Sigmoid colon (tissue), 4 donors: ENCODE measurements around the gene PICK1.

Experiments used
- CTCF ChIP-seq, 4 experiments: fragments of 450-650 bp in 3 of 4; fragments of 200-600 bp in 1 of 4; IDR thresholded peaks; one replicate each; pipeline ENCODE4 v1.5.1; 2016 to 2019; ENCODE audit warnings: antibody characterized with exemption in 4 of 4, mild to moderate bottlenecking in 3 of 4, moderate library complexity in 2 of 4
- EP300 ChIP-seq, 4 donors: sonication (generic); formaldehyde crosslinking; IDR thresholded peaks; one replicate each; pipeline ENCODE4 v1.6.1; 2017; ENCODE audit warnings: antibody characterized with exemption in 4 of 4
- POLR2A ChIP-seq, 2 donors: fragments of 450-650 bp; IDR thresholded peaks; one replicate each; pipeline ENCODE4 v1.6.1; 2016; ENCODE audit warnings: antibody characterized with exemption in 2 of 2, mild to moderate bottlenecking in 2 of 2, moderate library complexity in 2 of 2
- POLR2AphosphoS5 ChIP-seq, 4 donors: sonication (generic); formaldehyde crosslinking; IDR thresholded peaks; one replicate each; pipeline ENCODE4 v1.6.1; 2017; ENCODE audit warnings: antibody characterized with exemption in 4 of 4

GRCh38 chr22:38087855-38088254 lies 30.7 kb downstream of the PICK1 start:
- TF ChIP-seq POLR2AphosphoS5 (IDR thresholded peaks at IDR 0.05) (no peak), POLR2A (IDR thresholded peaks at IDR 0.05) (no peak), EP300 (IDR thresholded peaks at IDR 0.05) (no peak), CTCF (IDR thresholded peaks at IDR 0.05) (no peak)
